Small intestine (tissue), 7 donors: ENCODE data around the gene SLC5A10. TPM values are rescaled to one million over a fixed set of nuclear protein-coding genes. Genes with fewer than 3 reads are reported as not detected.

Experiments
- DNase-seq, 2 donors: peaks; one replicate each; pipeline versions ENCODE4 v3.0.0 to v3.0.0-alpha.2; 2013
- FAIRE-seq: peaks from 2 replicates; lab custom pipeline; 2012; peaks lifted over from hg19 to GRCh38; lab: Jason Lieb, UNC
- H3K27ac ChIP-seq, 3 donors: one replicate each; pipeline ENCODE4 v1.5.1; 2013; ENCODE audit warnings: low read length in 2 of 3, mild to moderate bottlenecking in 2 of 3, control low read depth in 1 of 3, inconsistent platforms in 1 of 3, low read depth in 1 of 3, moderate library complexity in 1 of 3
- H3K27me3 ChIP-seq, 3 donors: one replicate each; pipeline ENCODE4 v1.6.1; 2013; ENCODE audit warnings: low read length in 3 of 3, inconsistent platforms in 1 of 3; ENCODE audit not compliant: control insufficient read depth in 3 of 3, insufficient read depth in 3 of 3
- H3K36me3 ChIP-seq, 3 donors: one replicate each; pipeline ENCODE4 v1.6.1; 2013; ENCODE audit warnings: low read length in 3 of 3, inconsistent platforms in 1 of 3, low read depth in 1 of 3, mild to moderate bottlenecking in 1 of 3, moderate library complexity in 1 of 3; ENCODE audit not compliant: control insufficient read depth in 3 of 3, insufficient read depth in 2 of 3
- H3K4me1 ChIP-seq, 3 donors: one replicate each; pipeline ENCODE4 v1.6.1; 2013; ENCODE audit warnings: low read length in 2 of 3, inconsistent platforms in 1 of 3, low read depth in 1 of 3, mild to moderate bottlenecking in 1 of 3, moderate library complexity in 1 of 3; ENCODE audit not compliant: control insufficient read depth in 3 of 3, insufficient read depth in 2 of 3
- H3K4me3 ChIP-seq, 3 donors: one replicate each; pipeline ENCODE4 v1.5.1; 2013; ENCODE audit warnings: low read length in 3 of 3, control low read depth in 1 of 3, inconsistent platforms in 1 of 3, low read depth in 1 of 3, mild to moderate bottlenecking in 1 of 3, moderate library complexity in 1 of 3
- H3K9me3 ChIP-seq, 2 donors: one replicate each; pipeline ENCODE4 v1.6.1; 2013; ENCODE audit warnings: low read depth in 1 of 2, low read length in 1 of 2; ENCODE audit not compliant: control insufficient read depth in 2 of 2, insufficient read depth in 1 of 2
- WGBS, 3 donors: extraction: QIAGEN DNeasy Blood & Tissue Kit; methylation state at CpG; one replicate each; pipeline ENCODE4 v1.1.7; 2013; 5-methylcytosine and 5-hydroxymethylcytosine counted together
- polyA plus RNA-seq, 4 donors: library from polyadenylated mRNA; stranded (reverse) in 3 of 4; unstranded in 1 of 4; fragments of 200-250 nt in 3 of 4; fragments of 120-200 nt in 1 of 4; gene quantifications; one replicate each; pipeline versions ENCODE4 v1.2.1 to v1.2.3, GENCODE V29; 2013
- donor health status: healthy with polysubstance abuse.
- donor health status: control.
- donor health status: control.
- donor health status: Bipolar disorder and iron deficiency.
- donor health status: healthy.

SLC5A10 gene
- polyA plus RNA-seq, 4 donors: 0.09 to 0.27 (median 0.22) TPM; not detected in 1

DNA sequence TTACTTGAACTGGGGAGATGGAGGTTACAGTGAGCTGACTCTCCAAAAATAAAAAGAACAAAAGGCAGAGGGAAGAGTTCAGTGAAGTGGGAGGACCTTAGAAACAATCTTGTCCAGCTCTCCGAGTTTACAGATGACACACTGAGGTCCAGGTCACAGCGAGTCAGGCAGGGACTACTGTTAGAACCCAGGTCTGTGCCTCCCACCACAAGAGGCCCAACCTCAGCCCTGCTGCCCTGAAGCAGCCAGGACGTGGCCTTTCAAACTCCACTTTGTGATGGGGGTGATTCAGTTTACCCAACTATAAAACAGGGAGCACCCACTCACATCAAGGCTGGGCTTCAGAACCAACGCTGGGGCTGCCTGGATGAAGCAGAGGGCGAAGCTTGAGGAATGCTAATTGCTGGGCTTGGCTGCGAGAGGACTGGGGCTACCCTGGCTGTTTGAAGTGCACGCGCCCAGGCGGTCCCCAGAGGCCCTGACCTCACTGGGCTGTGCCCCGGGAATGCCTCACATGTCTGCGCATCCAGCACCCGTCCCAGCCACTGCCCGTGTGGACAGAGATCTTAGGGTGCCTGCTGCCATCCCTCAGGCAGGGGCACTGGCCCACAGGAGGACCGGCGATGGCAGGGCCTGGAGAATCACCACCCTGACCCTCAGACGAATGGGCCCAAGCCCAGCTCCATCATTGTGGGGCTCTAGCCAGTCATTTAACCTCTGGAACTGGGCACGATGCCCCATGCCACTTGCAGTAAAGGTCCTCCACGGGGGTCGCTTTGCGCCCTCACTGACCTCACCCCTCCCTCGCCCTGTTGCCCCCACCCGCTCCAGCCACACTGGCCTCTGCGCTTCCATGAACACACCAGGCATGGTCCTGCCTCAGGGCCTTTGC lies 11.4 kb downstream of the SLC5A10 start:
- peaks cover 0 to 50% (median 0%) of the 10 kb centered on the region in 3 donors for H3K4me1 ChIP-seq
- peaks cover 0 to 21% (median 0%) of the 10 kb centered on the region in 3 donors for H3K36me3 ChIP-seq
- DNase-seq: peak; percentile 32 to 81
- no peak overlapping the region for H3K4me3 ChIP-seq
- peak overlapping the region in 1 of 3 donors; percentile 65 for H3K27ac ChIP-seq
- H3K9me3 ChIP-seq: no peaks in the 10 kb centered on the region
- WGBS, 3 donors: 59 to 78% (median 72%) methylated on average over 20 to 23 of the region's 23 CpGs
- H3K27me3 ChIP-seq: no peaks in the 10 kb centered on the region
- no peak for FAIRE-seq

DNA sequence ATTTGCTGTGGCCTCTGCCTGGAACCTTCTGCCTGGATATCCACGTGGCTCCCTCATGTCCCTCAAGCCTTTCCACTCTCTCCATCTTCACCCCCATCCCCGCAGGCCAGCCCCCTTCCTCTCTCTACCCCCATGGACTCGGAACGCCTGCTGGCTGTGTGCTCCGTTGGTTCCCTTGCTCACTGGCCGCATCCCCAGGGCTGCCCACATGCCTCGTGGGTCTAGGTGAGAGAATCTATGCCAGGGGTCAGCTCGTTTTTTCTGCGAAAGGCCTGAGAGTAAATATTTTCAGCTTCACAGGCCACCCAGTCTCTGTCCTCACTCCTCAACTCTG lies 12.0 kb downstream of the SLC5A10 start:
- H3K27ac ChIP-seq: peak overlapping the region in 1 of 3 donors; percentile 65
- peaks cover 0 to 56% (median 1%) of the 10 kb centered on the region in 3 donors for H3K4me1 ChIP-seq
- no peaks in the 10 kb centered on the region for H3K9me3 ChIP-seq
- H3K27me3 ChIP-seq: no peaks in the 10 kb centered on the region
- no peak for DNase-seq
- WGBS, 3 donors: 88 to 91% (median 90%) methylated on average over 9 of the region's 9 CpGs
- no peak overlapping the region for H3K4me3 ChIP-seq
- H3K36me3 ChIP-seq: peaks cover 0 to 27% (median 0%) of the 10 kb centered on the region in 3 donors
- no peak for FAIRE-seq

DNA sequence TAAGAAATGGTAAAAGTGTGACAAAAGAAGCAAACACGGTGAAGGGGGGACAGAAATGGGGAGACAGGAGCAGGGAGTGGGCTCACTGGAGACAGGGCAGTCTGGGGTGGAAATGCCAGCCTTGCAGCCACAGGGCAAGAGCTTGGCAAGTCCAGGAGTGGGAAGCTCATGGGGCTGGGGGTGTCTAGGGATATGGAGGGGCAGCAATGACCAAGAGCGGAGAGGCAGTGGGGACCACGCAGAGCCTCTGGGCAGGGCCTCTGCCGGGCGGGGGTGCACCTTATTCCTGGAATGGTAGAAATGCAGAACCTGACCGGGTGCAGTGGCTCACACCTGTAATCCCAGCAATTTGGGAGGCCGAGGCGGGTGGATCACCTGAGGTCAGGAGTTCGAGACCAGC lies 12.6 kb downstream of the SLC5A10 start:
- H3K27ac ChIP-seq: no peak overlapping the region
- 92 to 94% (median 93%) methylated on average over 9 of the region's 9 CpGs for WGBS, 3 donors
- H3K27me3 ChIP-seq: no peaks in the 10 kb centered on the region
- H3K9me3 ChIP-seq: no peaks in the 10 kb centered on the region
- DNase-seq (no peak), FAIRE-seq (no peak)
- H3K36me3 ChIP-seq: peaks cover 0 to 32% (median 0%) of the 10 kb centered on the region in 3 donors
- H3K4me3 ChIP-seq: no peak overlapping the region
- H3K4me1 ChIP-seq: peaks cover 1 to 61% (median 3%) of the 10 kb centered on the region in 3 donors

DNA sequence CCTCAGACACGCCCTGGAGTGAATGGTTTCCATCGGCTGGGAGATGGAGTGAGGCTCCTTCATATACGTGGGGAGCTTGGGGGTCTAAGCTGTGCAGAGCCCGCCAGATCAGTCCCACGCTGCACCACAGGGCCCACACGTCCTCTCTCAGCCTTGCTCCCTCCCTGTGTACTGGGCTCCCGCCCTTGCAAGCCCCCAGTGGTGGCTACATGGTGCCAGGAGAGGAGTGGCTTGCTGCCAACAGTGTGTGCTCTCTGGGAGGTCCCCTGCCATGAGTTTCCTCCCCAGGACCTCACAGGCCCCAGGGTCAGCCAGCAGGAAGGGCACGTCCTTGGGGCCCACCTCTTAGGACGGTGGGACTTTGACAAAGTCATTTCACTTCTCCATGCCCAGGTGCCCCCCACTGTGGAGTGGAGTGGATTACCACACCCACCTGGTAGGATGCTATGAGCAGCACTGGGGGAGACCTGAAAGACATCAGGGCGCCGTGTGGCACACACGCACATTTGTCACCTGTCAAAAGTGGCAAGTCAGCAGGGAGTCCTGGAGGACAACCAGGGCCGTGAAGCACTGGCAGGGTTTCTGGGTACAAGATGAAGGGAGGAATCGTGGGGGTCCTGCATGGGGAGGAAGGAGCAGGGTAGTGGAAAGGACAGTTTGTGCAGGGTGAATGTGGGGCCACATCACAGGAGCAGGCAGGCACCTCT lies 13.7 kb downstream of the SLC5A10 start:
- Histone ChIP-seq H3K27me3 (no peaks in the 10 kb centered on the region), H3K4me3 (no peak overlapping the region), H3K9me3 (no peaks in the 10 kb centered on the region), H3K36me3 (peaks cover 0 to 44% (median 0%) of the 10 kb centered on the region in 3 donors), H3K4me1 (peaks cover 3 to 71% (median 3%) of the 10 kb centered on the region in 3 donors), H3K27ac (no peak overlapping the region)
- 77 to 90% (median 80%) methylated on average over 13 to 14 of the region's 14 CpGs for WGBS, 3 donors
- FAIRE-seq (no peak), DNase-seq (no peak)

DNA sequence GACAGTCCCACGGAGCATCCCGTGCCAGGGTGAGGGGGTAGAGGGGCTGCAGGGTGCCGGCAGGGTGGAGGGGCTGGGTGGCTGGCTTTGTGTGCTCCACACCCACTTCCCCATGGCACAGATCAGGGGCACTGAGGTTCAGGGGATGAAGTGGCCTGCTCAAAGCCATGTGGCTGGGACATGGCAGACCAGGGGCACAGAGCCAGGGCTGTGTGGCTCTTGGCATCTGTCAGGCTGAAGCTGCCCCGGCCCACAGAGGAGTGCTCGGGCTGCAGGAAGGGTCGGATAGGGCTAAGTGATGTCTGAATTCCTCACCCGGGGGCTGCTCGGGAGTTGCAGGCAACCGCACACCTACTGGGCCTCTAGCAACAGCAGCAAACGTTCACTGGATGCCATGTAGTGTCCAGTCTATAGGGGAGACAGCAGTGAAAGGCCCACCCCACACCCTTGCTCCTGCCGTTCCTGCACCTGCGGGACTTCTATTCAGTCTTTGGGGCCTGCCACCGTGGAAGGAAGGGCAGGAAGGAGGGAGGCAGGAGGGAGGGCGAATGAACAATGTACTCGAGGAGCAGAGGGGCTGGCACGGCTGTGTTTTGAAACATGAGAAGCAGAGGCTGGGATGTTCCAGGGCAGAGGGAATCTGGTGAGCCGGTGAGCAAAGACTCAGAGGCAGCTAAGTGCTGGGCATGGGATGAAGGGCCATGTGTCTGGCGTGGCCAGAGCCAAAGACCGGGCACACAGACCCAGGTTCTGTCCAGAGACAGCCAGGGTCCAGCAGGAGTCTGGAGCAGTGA lies 15.1 kb downstream of the SLC5A10 start:
- DNase-seq (no peak), FAIRE-seq (no peak)
- Histone ChIP-seq H3K4me3 (no peak overlapping the region), H3K27me3 (no peaks in the 10 kb centered on the region), H3K9me3 (no peaks in the 10 kb centered on the region), H3K27ac (peak overlapping the region in 1 of 3 donors; percentile 89), H3K36me3 (peaks cover 3 to 57% (median 5%) of the 10 kb centered on the region in 3 donors), H3K4me1 (peaks cover 3 to 60% (median 3%) of the 10 kb centered on the region in 3 donors)
- 58 to 65% (median 65%) methylated on average over 18 to 19 of the region's 19 CpGs for WGBS, 3 donors

DNA sequence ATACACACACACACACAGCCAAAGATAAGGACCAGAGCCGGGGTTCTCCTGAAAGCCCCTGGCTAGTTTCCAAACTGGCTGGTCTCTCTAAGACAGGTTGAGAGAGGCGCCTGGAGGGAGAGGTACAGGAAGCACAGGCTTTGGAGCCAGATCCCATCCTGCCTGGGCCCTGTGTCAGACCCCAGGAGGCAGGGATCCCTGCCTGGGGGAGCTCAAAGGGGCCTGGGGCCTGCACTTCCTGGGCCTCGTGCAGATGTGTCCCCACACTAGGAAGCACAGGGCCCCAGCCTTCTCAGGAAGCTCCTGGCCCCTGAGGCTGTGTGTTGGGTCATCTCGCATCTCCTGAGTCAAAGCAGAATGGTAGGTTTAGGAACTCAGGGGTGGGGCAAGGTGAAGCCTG lies 16.0 kb downstream of the SLC5A10 start:
- no peaks in the 10 kb centered on the region for H3K27me3 ChIP-seq
- H3K9me3 ChIP-seq: no peaks in the 10 kb centered on the region
- no peak overlapping the region for H3K4me3 ChIP-seq
- peak overlapping the region in 1 of 3 donors; percentile 89 for H3K27ac ChIP-seq
- FAIRE-seq (no peak), DNase-seq (peak; percentile 52 to 62)
- peaks cover 3 to 51% (median 3%) of the 10 kb centered on the region in 3 donors for H3K4me1 ChIP-seq
- peaks cover 5 to 66% (median 5%) of the 10 kb centered on the region in 3 donors for H3K36me3 ChIP-seq
- WGBS, 3 donors: 18 to 56% (median 18%) methylated on average over 4 of the region's 4 CpGs

DNA sequence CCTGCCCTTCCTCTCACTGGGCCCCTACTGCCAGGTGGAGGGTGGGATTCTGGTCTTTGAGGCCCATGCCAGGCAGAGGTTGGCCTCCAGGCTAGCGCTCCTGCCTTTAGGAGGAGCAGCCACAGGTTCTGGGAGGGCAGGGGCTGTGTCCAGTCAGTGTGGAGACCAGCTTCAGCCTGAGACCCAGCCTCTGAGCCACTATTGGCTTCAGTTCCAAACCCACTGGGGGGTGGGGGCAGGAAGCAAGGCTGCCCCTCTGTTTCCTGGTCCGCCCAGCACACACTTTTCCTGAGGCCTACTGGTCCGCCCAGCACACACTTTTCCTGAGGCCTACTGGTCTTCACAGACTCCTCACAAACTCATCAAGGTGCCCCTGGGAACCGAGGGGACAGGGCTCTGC lies 16.4 kb downstream of the SLC5A10 start:
- DNase-seq: no peak
- FAIRE-seq: no peak

More for the DNA sequence above, 16.4 kb downstream of the SLC5A10 start:
- H3K9me3 ChIP-seq: no peaks in the 10 kb centered on the region
- no peak overlapping the region for H3K4me3 ChIP-seq
- WGBS, 3 donors: 70 to 79% (median 76%) methylated on average over 3 to 4 of the region's 4 CpGs
- H3K27me3 ChIP-seq: no peaks in the 10 kb centered on the region
- peaks cover 3 to 47% (median 3%) of the 10 kb centered on the region in 3 donors for H3K4me1 ChIP-seq
- H3K27ac ChIP-seq: peak overlapping the region in 1 of 3 donors; percentile 89
- peaks cover 5 to 70% (median 5%) of the 10 kb centered on the region in 3 donors for H3K36me3 ChIP-seq
